Neural progenitor cell (in vitro differentiated cells): ENCODE results near the gene KIF26B. TPM values are rescaled to one million over a fixed set of nuclear protein-coding genes. Genes with fewer than 3 reads are reported as not detected.

ENCODE experiments used
- DNase-seq: peaks from one replicate; pipeline ENCODE4 v3.0.0-alpha.2; 2016; ENCODE audit warnings: low spot score
- H2AFZ ChIP-seq: fragments of 200-600 bp; sonication (generic); replicated peaks from 2 replicates; pipeline ENCODE4 v1.6.1; 2016; ENCODE audit warnings: antibody characterized with exemption
- H3F3A ChIP-seq: fragments of 200-600 bp; sonication (generic); 2 replicates; pipeline ENCODE4 v1.6.1; 2016; ENCODE audit warnings: antibody characterized with exemption, low read depth
- H3K27ac ChIP-seq: fragments of 200-600 bp; sonication (generic); 2 replicates; pipeline ENCODE4 v1.5.1; 2016; ENCODE audit warnings: mild to moderate bottlenecking
- H3K27me3 ChIP-seq: fragments of 200-600 bp; sonication (generic); 2 replicates; pipeline ENCODE4 v1.6.1; 2016; ENCODE audit warnings: mild to moderate bottlenecking, moderate library complexity
- H3K36me3 ChIP-seq: fragments of 200-600 bp; sonication (generic); 2 replicates; pipeline ENCODE4 v1.5.1; 2016
- H3K4me1 ChIP-seq: fragments of 200-600 bp; sonication (generic); 2 replicates; pipeline ENCODE4 v1.6.1; 2016; ENCODE audit warnings: mixed run types
- H3K4me2 ChIP-seq: fragments of 200-600 bp; sonication (generic); 2 replicates; pipeline ENCODE4 v1.6.1; 2016
- H3K4me3 ChIP-seq: fragments of 200-600 bp; sonication (generic); 2 replicates; pipeline ENCODE4 v1.5.1; 2016
- H3K79me2 ChIP-seq: fragments of 200-600 bp; sonication (generic); 2 replicates; pipeline ENCODE4 v1.6.1; 2016; ENCODE audit warnings: low read depth
- H3K9ac ChIP-seq: fragments of 200-600 bp; sonication (generic); 2 replicates; pipeline ENCODE4 v1.6.1; 2016
- H3K9me3 ChIP-seq: fragments of 200-600 bp; sonication (generic); 2 replicates; pipeline ENCODE4 v1.5.1; 2016; ENCODE audit warnings: low read depth
- H4K20me1 ChIP-seq: fragments of 200-600 bp; sonication (generic); 2 replicates; pipeline ENCODE4 v1.6.1; 2016; ENCODE audit warnings: low read depth
- H3K27ac Mint-ChIP-seq: 3 replicates; pipeline ENCODE4 v1.8.0; 2021; ENCODE audit warnings: mixed read lengths
- H3K27me3 Mint-ChIP-seq: 2 replicates; pipeline ENCODE4 v1.8.0; 2022; ENCODE audit warnings: low read depth, mild to moderate bottlenecking, inconsistent platforms, moderate library complexity, mixed read lengths; ENCODE audit not compliant: insufficient read depth
- H3K36me3 Mint-ChIP-seq: 3 replicates; pipeline ENCODE4 v1.8.0; 2021; ENCODE audit warnings: mixed read lengths
- H3K4me1 Mint-ChIP-seq: 3 replicates; pipeline ENCODE4 v1.8.0; 2021; ENCODE audit warnings: mixed read lengths
- H3K4me3 Mint-ChIP-seq: 3 replicates; pipeline ENCODE4 v1.8.0; 2021; ENCODE audit warnings: mild to moderate bottlenecking, moderate library complexity, mixed read lengths
- H3K9me3 Mint-ChIP-seq: 3 replicates; pipeline ENCODE4 v1.8.0; 2020; ENCODE audit warnings: mixed read lengths
- EZH2 ChIP-seq: fragments of 200-600 bp; sonication (generic); IDR thresholded peaks from 2 replicates; pipeline ENCODE4 v1.6.1; 2017; ENCODE audit warnings: antibody characterized with exemption, mild to moderate bottlenecking, moderate library complexity
- EZH2phosphoT487 ChIP-seq: fragments of 200-600 bp; sonication (generic); IDR thresholded peaks from 2 replicates; pipeline ENCODE4 v1.6.1; 2017; ENCODE audit warnings: antibody characterized with exemption
- total RNA-seq: library from RNA; depleted of rRNA; stranded (reverse); fragments of >200 nt; gene quantifications from 2 replicates; pipeline ENCODE4 v1.2.3, GENCODE V29; 2015; ENCODE audit warnings: low replicate concordance
- TF ChIP-seq, protein P1 (sequence below): fragments of 200-600 bp; sonication (generic); IDR thresholded peaks from 2 replicates; pipeline ENCODE4 v1.5.1; 2017; ENCODE audit warnings: antibody characterized with exemption, mild to moderate bottlenecking

KIF26B gene
- total RNA-seq, 1 donor from 2014 or later, result 0.47 TPM

DNA sequence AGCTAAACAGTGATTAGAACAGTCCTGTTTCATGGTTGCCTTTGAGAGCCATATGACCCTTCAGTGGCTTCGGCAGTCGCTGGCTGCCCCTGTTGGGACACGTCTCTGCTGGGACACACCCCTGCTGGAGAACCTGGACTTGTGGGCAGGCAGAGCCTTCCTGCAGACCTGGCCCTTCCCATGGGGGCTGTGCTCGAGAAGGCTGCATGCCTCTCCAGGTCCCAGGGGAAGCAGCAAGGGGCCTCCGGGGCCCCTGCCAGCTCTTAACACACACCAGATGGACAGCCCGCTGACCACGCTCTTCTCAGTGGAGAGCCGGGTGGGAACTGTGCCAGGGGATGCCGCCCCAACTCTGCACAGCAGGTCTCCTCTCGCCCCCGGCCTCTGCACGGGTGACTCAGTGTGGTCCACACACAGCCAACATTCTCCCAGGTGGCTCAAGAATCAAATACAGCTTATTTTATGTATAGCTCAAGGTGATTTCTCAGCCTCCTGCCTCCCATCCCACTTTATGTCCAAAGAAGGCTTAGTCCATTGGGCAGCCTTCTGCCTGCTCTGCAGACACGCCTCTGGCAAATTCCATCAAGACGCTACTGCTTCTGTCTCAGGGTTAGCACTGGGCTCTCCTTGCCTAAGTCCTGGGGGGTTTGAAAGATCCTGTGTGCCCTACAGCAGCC lies 450.8 kb downstream of the KIF26B start:
- Histone ChIP-seq H3K27me3 (no peaks in the 10 kb centered on the region), H3K9ac (no peak overlapping the region), H3K4me2 (no peak overlapping the region), H3F3A (no peaks in the 10 kb centered on the region), H3K36me3 (no peaks in the 10 kb centered on the region), H3K79me2 (no peaks in the 10 kb centered on the region), H3K9me3 (no peaks in the 10 kb centered on the region), H3K4me1 (no peaks in the 10 kb centered on the region), H3K4me3 (no peak overlapping the region), H2AFZ (no peak overlapping the region), H3K27ac (no peak overlapping the region), H4K20me1 (no peaks in the 10 kb centered on the region)
- H3K9me3 Mint-ChIP-seq, result no peaks in the 10 kb centered on the region
- no peak overlapping the region for H3K4me3 Mint-ChIP-seq
- peaks cover 5% of the 10 kb centered on the region for H3K36me3 Mint-ChIP-seq
- peaks cover 14% of the 10 kb centered on the region for H3K4me1 Mint-ChIP-seq
- peaks cover 2% of the 10 kb centered on the region for H3K27me3 Mint-ChIP-seq
- no peak overlapping the region for H3K27ac Mint-ChIP-seq
- TF ChIP-seq EZH2phosphoT487 (no peak), EZH2 (no peak)
- TF ChIP-seq, protein P1, sequence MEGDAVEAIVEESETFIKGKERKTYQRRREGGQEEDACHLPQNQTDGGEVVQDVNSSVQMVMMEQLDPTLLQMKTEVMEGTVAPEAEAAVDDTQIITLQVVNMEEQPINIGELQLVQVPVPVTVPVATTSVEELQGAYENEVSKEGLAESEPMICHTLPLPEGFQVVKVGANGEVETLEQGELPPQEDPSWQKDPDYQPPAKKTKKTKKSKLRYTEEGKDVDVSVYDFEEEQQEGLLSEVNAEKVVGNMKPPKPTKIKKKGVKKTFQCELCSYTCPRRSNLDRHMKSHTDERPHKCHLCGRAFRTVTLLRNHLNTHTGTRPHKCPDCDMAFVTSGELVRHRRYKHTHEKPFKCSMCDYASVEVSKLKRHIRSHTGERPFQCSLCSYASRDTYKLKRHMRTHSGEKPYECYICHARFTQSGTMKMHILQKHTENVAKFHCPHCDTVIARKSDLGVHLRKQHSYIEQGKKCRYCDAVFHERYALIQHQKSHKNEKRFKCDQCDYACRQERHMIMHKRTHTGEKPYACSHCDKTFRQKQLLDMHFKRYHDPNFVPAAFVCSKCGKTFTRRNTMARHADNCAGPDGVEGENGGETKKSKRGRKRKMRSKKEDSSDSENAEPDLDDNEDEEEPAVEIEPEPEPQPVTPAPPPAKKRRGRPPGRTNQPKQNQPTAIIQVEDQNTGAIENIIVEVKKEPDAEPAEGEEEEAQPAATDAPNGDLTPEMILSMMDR, result no peak
- DNase-seq, result no peak

DNA sequence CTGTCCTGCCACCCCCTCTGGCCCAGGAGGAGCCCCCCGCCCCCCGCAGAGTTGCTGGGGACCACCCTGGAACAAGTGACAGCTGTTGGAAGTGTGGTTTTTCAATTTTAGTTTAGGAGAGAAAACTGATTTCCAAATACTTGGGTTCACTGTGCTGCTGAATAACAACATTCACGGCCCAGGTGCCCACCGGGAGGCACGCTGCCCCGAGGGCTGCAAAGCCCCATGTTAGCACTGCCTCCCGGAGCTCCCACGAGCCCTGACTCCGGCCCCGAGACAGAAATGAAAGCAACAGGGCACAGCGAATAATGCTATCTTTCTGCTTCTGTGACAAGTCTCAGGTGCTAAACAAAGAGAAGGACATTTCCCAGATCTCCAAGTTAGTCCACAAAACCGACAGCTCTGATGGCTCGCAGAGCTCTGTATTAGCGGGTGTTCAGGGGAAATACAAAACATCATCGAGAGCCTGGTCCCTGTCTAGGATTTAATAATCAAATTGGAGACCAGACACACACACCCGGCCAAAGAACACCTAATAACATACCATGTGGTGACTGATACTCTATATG lies 451.5 kb downstream of the KIF26B start:
- DNase-seq, result no peak
- Histone ChIP-seq H3K36me3 (no peaks in the 10 kb centered on the region), H3K27ac (no peak overlapping the region), H3K9me3 (no peaks in the 10 kb centered on the region), H3F3A (no peaks in the 10 kb centered on the region), H3K4me1 (no peaks in the 10 kb centered on the region), H3K27me3 (no peaks in the 10 kb centered on the region), H2AFZ (no peak overlapping the region), H4K20me1 (no peaks in the 10 kb centered on the region), H3K79me2 (no peaks in the 10 kb centered on the region), H3K4me3 (no peak overlapping the region), H3K9ac (no peak overlapping the region), H3K4me2 (no peak overlapping the region)
- no peak overlapping the region for H3K27ac Mint-ChIP-seq
- H3K9me3 Mint-ChIP-seq, result no peaks in the 10 kb centered on the region
- H3K27me3 Mint-ChIP-seq, result peaks cover 2% of the 10 kb centered on the region
- no peak for TF ChIP-seq EZH2
- no peak for TF ChIP-seq EZH2phosphoT487
- TF ChIP-seq, protein P1, result no peak
- no peak overlapping the region for H3K4me3 Mint-ChIP-seq
- H3K4me1 Mint-ChIP-seq, result peaks cover 14% of the 10 kb centered on the region
- peaks cover 3% of the 10 kb centered on the region for H3K36me3 Mint-ChIP-seq

DNA sequence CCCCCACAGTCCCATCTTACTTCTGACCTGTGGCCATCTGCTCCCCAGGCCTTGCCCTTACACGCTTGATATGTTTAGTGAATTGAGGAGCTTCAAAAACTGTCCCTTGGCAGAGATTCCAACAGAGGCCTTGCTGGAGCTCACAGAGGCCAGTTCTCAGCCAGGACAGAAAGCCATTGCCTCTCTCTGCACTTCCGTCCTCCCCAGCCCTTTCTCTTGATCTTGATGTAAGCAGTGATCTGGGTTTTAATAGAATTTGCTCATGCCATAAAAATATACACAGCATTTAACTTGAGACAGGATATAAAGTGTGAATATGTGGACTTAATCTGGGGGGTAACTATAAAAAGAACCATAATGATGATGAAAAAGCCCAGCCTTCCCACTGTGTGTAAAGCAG lies 453.5 kb downstream of the KIF26B start:
- no peak overlapping the region for H3K4me2 ChIP-seq
- no peak for DNase-seq
- no peaks in the 10 kb centered on the region for H3K36me3 Mint-ChIP-seq
- peaks cover 3% of the 10 kb centered on the region for H3K9me3 Mint-ChIP-seq
- no peaks in the 10 kb centered on the region for H3K9me3 ChIP-seq
- no peaks in the 10 kb centered on the region for H3K4me1 ChIP-seq
- H3K9ac ChIP-seq, result no peak overlapping the region
- no peaks in the 10 kb centered on the region for H3K27me3 ChIP-seq
- no peaks in the 10 kb centered on the region for H3K79me2 ChIP-seq
- H2AFZ ChIP-seq, result no peak overlapping the region
- no peaks in the 10 kb centered on the region for H3K36me3 ChIP-seq
- no peaks in the 10 kb centered on the region for H3F3A ChIP-seq
- peaks cover 2% of the 10 kb centered on the region for H3K27me3 Mint-ChIP-seq
- no peak overlapping the region for H3K27ac Mint-ChIP-seq
- H3K27ac ChIP-seq, result no peak overlapping the region
- H3K4me1 Mint-ChIP-seq, result peaks cover 14% of the 10 kb centered on the region
- TF ChIP-seq EZH2phosphoT487, result no peak
- TF ChIP-seq, protein P1, result no peak
- no peak for TF ChIP-seq EZH2
- no peak overlapping the region for H3K4me3 Mint-ChIP-seq
- no peaks in the 10 kb centered on the region for H4K20me1 ChIP-seq
- H3K4me3 ChIP-seq, result no peak overlapping the region
